DND-41 (cell line): ENCODE measurements around the gene ERBB4.
A peak's percentile ranks its signal among the peaks of the same experiment; 100 is the strongest.

Experiments
- ATAC-seq: fragments of 200-7000 bp; cut with Tn5 transposase; 3 replicates; pipeline ENCODE4 v1.9.1; 2021; ENCODE audit warnings: low read depth; ENCODE audit not compliant: insufficient read depth
- DNase-seq: peaks from one replicate; pipeline ENCODE4 v3.0.0-alpha.2; 2020
- H2AFZ ChIP-seq: 2 replicates; pipeline ENCODE4 v1.6.0; 2012; ENCODE audit warnings: low read depth, low read length
- H3K27ac ChIP-seq: 2 replicates; pipeline ENCODE4 v1.5.1; 2012; ENCODE audit warnings: low read length, inconsistent platforms
- H3K27me3 ChIP-seq: fragments of 200-600 bp; sonication (generic); 2 replicates; pipeline ENCODE4 v1.6.0; 2012; ENCODE audit warnings: low read length, mild to moderate bottlenecking, inconsistent platforms; ENCODE audit not compliant: insufficient read depth, poor library complexity
- H3K36me3 ChIP-seq: 2 replicates; pipeline ENCODE4 v1.5.1; 2012; ENCODE audit warnings: low read length, inconsistent platforms; ENCODE audit not compliant: insufficient read depth
- H3K4me1 ChIP-seq: 2 replicates; pipeline ENCODE4 v1.5.1; 2012; ENCODE audit warnings: mild to moderate bottlenecking, low read length; ENCODE audit not compliant: insufficient read depth
- H3K4me2 ChIP-seq: 2 replicates; pipeline ENCODE4 v1.6.0; 2012; ENCODE audit warnings: mild to moderate bottlenecking, moderate library complexity, low read length, inconsistent platforms; ENCODE audit not compliant: insufficient read depth
- H3K4me3 ChIP-seq, 2 experiments: fragments of 200-600 bp in 1 of 2; shearing (Covaris generic) in 1 of 2; 2 replicates each; pipeline ENCODE4 v1.5.1; 2012 to 2016; ENCODE audit warnings: inconsistent platforms in 2 of 2, low read length in 2 of 2, mild to moderate bottlenecking in 2 of 2, low read depth in 1 of 2, moderate library complexity in 1 of 2
- H3K79me2 ChIP-seq: 2 replicates; pipeline ENCODE4 v1.6.0; 2012; ENCODE audit warnings: low read length, inconsistent platforms; ENCODE audit not compliant: insufficient read depth
- H3K9ac ChIP-seq: 2 replicates; pipeline ENCODE4 v1.6.0; 2012; ENCODE audit warnings: low read depth, mild to moderate bottlenecking, inconsistent platforms, low read length, moderate library complexity
- H3K9me3 ChIP-seq: 2 replicates; pipeline ENCODE4 v1.5.1; 2012; ENCODE audit warnings: low read length, moderate library complexity, mild to moderate bottlenecking, inconsistent platforms; ENCODE audit not compliant: insufficient read depth, severe bottlenecking
- H4K20me1 ChIP-seq: 2 replicates; pipeline ENCODE4 v1.6.0; 2012; ENCODE audit warnings: low read length; ENCODE audit not compliant: insufficient read depth
- EZH2 ChIP-seq: IDR thresholded peaks from 3 replicates; pipeline ENCODE4 v1.6.1; 2012; ENCODE audit warnings: borderline replicate concordance, low read depth, mild to moderate bottlenecking, moderate library complexity, low read length, inconsistent platforms; ENCODE audit not compliant: severe bottlenecking
- TF ChIP-seq, protein P1 (sequence below): IDR thresholded peaks from 2 replicates; pipeline ENCODE4 v1.5.1; 2012; ENCODE audit warnings: borderline replicate concordance, low read length, moderate library complexity, mild to moderate bottlenecking; ENCODE audit not compliant: poor library complexity, severe bottlenecking; ENCODE audit errors: extremely low read depth

ERBB4 gene

GRCh38 chr2:211928201-211928600 lies 610.4 kb downstream of the ERBB4 start:
- TF ChIP-seq EZH2 = no peak
- TF ChIP-seq, protein P1, sequence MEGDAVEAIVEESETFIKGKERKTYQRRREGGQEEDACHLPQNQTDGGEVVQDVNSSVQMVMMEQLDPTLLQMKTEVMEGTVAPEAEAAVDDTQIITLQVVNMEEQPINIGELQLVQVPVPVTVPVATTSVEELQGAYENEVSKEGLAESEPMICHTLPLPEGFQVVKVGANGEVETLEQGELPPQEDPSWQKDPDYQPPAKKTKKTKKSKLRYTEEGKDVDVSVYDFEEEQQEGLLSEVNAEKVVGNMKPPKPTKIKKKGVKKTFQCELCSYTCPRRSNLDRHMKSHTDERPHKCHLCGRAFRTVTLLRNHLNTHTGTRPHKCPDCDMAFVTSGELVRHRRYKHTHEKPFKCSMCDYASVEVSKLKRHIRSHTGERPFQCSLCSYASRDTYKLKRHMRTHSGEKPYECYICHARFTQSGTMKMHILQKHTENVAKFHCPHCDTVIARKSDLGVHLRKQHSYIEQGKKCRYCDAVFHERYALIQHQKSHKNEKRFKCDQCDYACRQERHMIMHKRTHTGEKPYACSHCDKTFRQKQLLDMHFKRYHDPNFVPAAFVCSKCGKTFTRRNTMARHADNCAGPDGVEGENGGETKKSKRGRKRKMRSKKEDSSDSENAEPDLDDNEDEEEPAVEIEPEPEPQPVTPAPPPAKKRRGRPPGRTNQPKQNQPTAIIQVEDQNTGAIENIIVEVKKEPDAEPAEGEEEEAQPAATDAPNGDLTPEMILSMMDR = no peak
- H3K4me2 ChIP-seq = peak overlapping the region; percentile 36; the same call in 1 of the 2 replicates
- peak overlapping the region; percentile 33; the same call in 1 of the 2 replicates for H3K9ac ChIP-seq
- H3K4me3 ChIP-seq = no peak overlapping the region
- peak; percentile 46 for DNase-seq
- H3K79me2 ChIP-seq = no peaks in the 10 kb centered on the region
- peaks cover 46% of the 10 kb centered on the region for H3K4me1 ChIP-seq
- H3K27me3 ChIP-seq = no peaks in the 10 kb centered on the region
- no peaks in the 10 kb centered on the region for H3K36me3 ChIP-seq
- H4K20me1 ChIP-seq = no peaks in the 10 kb centered on the region
- ATAC-seq = peak; percentile 54
- H3K27ac ChIP-seq = peak overlapping the region; percentile 69
- H2AFZ ChIP-seq = peak overlapping the region; percentile 61
- no peaks in the 10 kb centered on the region for H3K9me3 ChIP-seq

- Histone ChIP-seq H2AFZ (no peak overlapping the region), H3K4me3 (no peak overlapping the region), H4K20me1 (no peaks in the 10 kb centered on the region), H3K9ac (no peak overlapping the region), H3K4me2 (no peak overlapping the region), H3K27me3 (no peaks in the 10 kb centered on the region), H3K27ac (no peak overlapping the region), H3K9me3 (no peaks in the 10 kb centered on the region), H3K36me3 (no peaks in the 10 kb centered on the region), H3K4me1 (peaks cover 6% of the 10 kb centered on the region), H3K79me2 (no peaks in the 10 kb centered on the region)
- TF ChIP-seq EZH2 = no peak
- TF ChIP-seq, protein P1 = no peak
- ATAC-seq (no peak), DNase-seq (no peak)
Measured at GRCh38 chr2:211923019-211923418, 615.6 kb downstream of the ERBB4 start.

DNA sequence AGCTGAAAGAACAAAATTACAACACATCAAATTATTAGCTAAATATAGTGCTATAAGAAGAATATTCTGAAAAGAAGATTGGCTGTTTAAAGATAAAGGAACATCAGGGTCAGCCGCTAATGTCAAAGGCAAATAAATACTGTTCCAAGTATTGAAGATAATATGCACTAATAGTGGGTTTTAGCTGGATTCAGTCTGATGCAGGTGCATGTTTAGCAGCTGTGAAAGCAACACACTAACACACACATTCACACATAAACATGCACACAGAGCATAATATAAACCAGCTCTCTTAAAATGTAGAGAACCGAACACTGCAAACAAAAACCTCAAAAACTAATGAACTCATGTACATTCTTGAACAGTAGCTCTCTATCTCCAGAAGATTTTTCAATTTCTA lies 634.6 kb downstream of the ERBB4 start:
- Histone ChIP-seq H3K4me2 (no peak overlapping the region), H3K27ac (no peak overlapping the region), H3K9ac (no peak overlapping the region), H3K36me3 (no peaks in the 10 kb centered on the region), H3K9me3 (no peaks in the 10 kb centered on the region), H3K79me2 (no peaks in the 10 kb centered on the region), H3K27me3 (no peaks in the 10 kb centered on the region), H2AFZ (no peak overlapping the region), H4K20me1 (no peaks in the 10 kb centered on the region), H3K4me1 (no peaks in the 10 kb centered on the region), H3K4me3 (no peak overlapping the region)
- TF ChIP-seq, protein P1 = no peak
- no peak for TF ChIP-seq EZH2
- DNase-seq (no peak), ATAC-seq (no peak)
